NCI-H1417 treated with DMSO at 0.1 percent for 48 hours (cell line): ENCODE results near the gene SMG7.

Experiments used
- DNase-seq: peaks from one replicate; lab custom pipeline; 2025; lab: John Stamatoyannopoulos, UW

SMG7 gene

GRCh38 chr1:183592733-183593132, 120.4 kb downstream of the SMG7 start:
- no peak for DNase-seq

- DNase-seq = no peak
Observed at GRCh38 chr1:183593356-183593755, 121.1 kb downstream of the SMG7 start.

- no peak for DNase-seq
Observed at GRCh38 chr1:183595537-183595936, 123.2 kb downstream of the SMG7 start.

- no peak for DNase-seq
Observed at GRCh38 chr1:183596500-183596899, 124.2 kb downstream of the SMG7 start.

- DNase-seq = no peak
Observed at GRCh38 chr1:183597656-183598347, 125.5 kb downstream of the SMG7 start.

GRCh38 chr1:183598386-183598785, 126.1 kb downstream of the SMG7 start:
- DNase-seq = no peak

GRCh38 chr1:183600136-183600535, 127.8 kb downstream of the SMG7 start:
- DNase-seq = no peak

- DNase-seq = no peak
Observed at GRCh38 chr1:183600634-183601033, 128.3 kb downstream of the SMG7 start.

GRCh38 chr1:183602510-183602909, 130.2 kb downstream of the SMG7 start:
- no peak for DNase-seq
